Urinary bladder (tissue), 4 donors: ENCODE measurements around the gene NNT. TPM values are rescaled to one million over a fixed set of nuclear protein-coding genes. Genes with fewer than 3 reads are reported as not detected.

ENCODE experiments used
- DNase-seq: peaks from one replicate; pipeline ENCODE4 v3.0.0-alpha.2; 2015; ENCODE audit errors: extremely low spot score
- H3K27ac ChIP-seq: one replicate; pipeline ENCODE4 v1.5.1; 2013; ENCODE audit warnings: low read depth, mild to moderate bottlenecking, moderate library complexity
- H3K36me3 ChIP-seq: one replicate; pipeline ENCODE4 v1.6.1; 2013; ENCODE audit warnings: mild to moderate bottlenecking, moderate library complexity; ENCODE audit not compliant: insufficient read depth
- H3K4me1 ChIP-seq: one replicate; pipeline ENCODE4 v1.6.1; 2013; ENCODE audit warnings: mild to moderate bottlenecking, moderate library complexity; ENCODE audit not compliant: insufficient read depth
- H3K4me3 ChIP-seq: one replicate; pipeline ENCODE4 v1.5.1; 2013; ENCODE audit warnings: low read depth, low read length
- WGBS: extraction: QIAGEN DNeasy Blood & Tissue Kit; methylation state at CpG from one replicate; pipeline ENCODE4 v1.1.7; 2013; 5-methylcytosine and 5-hydroxymethylcytosine counted together
- polyA plus RNA-seq: library from polyadenylated mRNA; stranded (reverse); fragments of 200-250 nt; gene quantifications from one replicate; pipeline ENCODE4 v1.2.3, GENCODE V29; 2013
- total RNA-seq: library from RNA; depleted of rRNA; stranded (reverse); fragments of >200 nt; gene quantifications from one replicate; pipeline ENCODE4 v1.2.3, GENCODE V29; 2014
- donor health status: healthy with polysubstance abuse.
- donor health status: healthy.

NNT gene
- total and polyA plus RNA-seq, 2 donors, result 34.6 to 118 TPM

DNA sequence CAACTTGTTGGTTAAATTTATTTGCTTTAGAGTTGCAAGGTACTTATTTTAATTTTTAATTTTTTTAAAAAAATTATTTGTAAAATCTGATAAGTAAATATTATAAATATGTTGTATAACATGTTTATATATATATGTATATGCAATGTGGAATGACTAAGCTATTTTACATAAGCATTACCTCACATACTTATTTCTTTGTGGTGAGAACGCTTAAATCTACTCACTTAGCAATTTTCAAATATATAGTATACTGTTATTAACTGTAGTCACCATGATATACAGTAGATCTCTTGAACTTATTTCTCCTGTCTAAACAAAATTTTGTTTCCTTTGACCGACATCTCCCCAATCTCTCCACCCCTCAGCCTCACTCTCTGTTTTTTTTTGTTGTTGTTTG lies 147.8 kb downstream of the NNT start:
- no peaks in the 10 kb centered on the region for H3K4me1 ChIP-seq

DNA sequence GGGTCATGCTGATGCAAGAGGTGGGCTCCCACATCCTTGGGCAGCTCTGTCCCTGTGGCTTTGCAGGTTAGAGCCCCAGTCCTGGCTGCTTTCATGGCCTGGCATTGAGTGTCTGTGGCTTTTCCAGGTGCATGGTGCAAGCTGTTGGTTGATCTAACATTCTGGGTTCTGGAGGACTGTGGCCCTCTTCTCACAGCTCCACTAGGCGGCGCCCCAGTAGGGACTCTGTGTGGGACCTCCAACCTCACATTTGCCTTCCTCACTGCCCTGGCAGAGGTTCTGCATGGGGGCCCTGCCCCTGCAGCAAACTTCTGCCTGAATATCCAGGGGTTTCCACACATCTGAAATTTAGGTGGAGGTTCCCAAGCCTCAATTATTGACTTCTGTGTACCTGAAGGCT lies 150.1 kb downstream of the NNT start:
- Histone ChIP-seq H3K4me1 (no peaks in the 10 kb centered on the region), H3K27ac (no peak overlapping the region), H3K4me3 (no peak overlapping the region), H3K36me3 (no peaks in the 10 kb centered on the region)
- 91% methylated on average over 2 of the region's 2 CpGs for WGBS
- no peak for DNase-seq

More for the DNA sequence above, 147.8 kb downstream of the NNT start:
- no peaks in the 10 kb centered on the region for H3K36me3 ChIP-seq
- H3K4me3 ChIP-seq, result no peak overlapping the region
- WGBS, result 88% methylated on average over 2 of the region's 2 CpGs
- DNase-seq, result no peak
- H3K27ac ChIP-seq, result no peak overlapping the region

Other genes with a start within 250 kb of the NNT start
- gene CCL28, start 190.8 kb upstream of the NNT start, total RNA-seq, result 1.4 TPM
- 0.68 TPM for gene CCL28, start 190.8 kb upstream of the NNT start, polyA plus RNA-seq
- gene TMEM267, start 119.3 kb upstream of the NNT start, total RNA-seq, result 14.2 TPM
- gene TMEM267, start 119.3 kb upstream of the NNT start, polyA plus RNA-seq, result 10.6 TPM
- gene C5orf34, start 88.0 kb upstream of the NNT start, total RNA-seq, result 9.7 TPM
- gene C5orf34, start 88.0 kb upstream of the NNT start, polyA plus RNA-seq, result 3.9 TPM
- 104 TPM for gene PAIP1, start 46.1 kb upstream of the NNT start, total RNA-seq
- gene PAIP1, start 46.1 kb upstream of the NNT start, polyA plus RNA-seq, result 75.2 TPM